ENCODE results near the gene GBX2. TPM values are rescaled to one million over a fixed set of nuclear protein-coding genes. Genes with fewer than 3 reads are reported as not detected.
A peak's percentile ranks its signal among the peaks of the same experiment; 100 is the strongest.

GBX2 gene
- total RNA-seq, 1 donor from 2014 or later = 1.8 TPM

DNA sequence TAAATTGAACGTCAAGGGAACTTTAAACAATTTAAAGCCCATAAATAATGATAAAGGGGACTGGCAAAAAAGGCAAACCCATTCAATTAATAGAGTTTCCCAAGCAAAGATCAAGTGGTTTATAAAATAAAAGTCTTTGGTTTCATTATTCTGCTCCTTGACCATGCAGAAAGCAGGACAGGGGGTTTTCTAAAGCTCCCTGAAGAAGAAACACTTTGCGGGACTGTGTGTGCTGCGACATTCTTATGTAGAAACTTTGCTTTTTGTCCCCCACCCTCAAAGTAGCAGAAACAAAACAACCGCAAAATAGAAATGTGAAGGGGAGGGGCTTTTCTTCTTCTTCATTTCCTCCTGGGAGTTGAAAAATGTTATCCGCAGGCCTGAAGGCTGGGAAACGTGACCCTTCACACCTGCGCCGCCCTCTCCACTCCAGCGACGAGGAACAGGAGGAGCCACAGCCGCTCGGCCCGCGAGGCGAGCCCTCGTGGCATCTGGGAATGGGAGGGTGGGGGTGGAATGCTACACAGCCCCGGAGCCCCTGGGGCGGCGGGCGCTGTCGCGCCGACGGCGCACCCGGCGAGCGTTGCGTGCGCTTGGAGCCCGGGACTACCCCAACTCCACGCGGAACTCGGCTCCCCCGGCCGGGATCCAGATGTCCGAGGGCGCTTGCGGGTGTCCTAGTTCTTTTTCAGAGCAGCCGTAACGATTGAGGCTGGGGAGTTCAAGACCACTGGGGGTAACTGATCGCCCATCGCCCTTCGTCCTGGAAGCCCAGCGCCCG lies 4.3 kb upstream of the GBX2 start:
- H3K79me2 ChIP-seq (ENCODE audit: insufficient read depth, low read length) = no peaks in the 10 kb centered on the region
- H3K4me1 ChIP-seq (ENCODE audit: insufficient read depth, low read length) = peaks cover 27% of the 10 kb centered on the region
- H3K9me3 ChIP-seq (ENCODE audit: insufficient read depth, low read depth, low read length) = no peaks in the 10 kb centered on the region
- H3K27me3 ChIP-seq (ENCODE audit: insufficient read depth, low read length) = peaks cover 52% of the 10 kb centered on the region
- no peak for FAIRE-seq
- H3K36me3 ChIP-seq (ENCODE audit: insufficient read depth, low read length) = no peaks in the 10 kb centered on the region
- Mint-ChIP-seq H3K27me3 (ENCODE audit: low read depth, unreplicated experiment) (peaks cover 44% of the 10 kb centered on the region), H3K4me3 (ENCODE audit: unreplicated experiment) (no peak overlapping the region), H3K36me3 (ENCODE audit: low read depth, unreplicated experiment) (peaks cover 3% of the 10 kb centered on the region), H3K9me3 (ENCODE audit: unreplicated experiment) (peaks cover 29% of the 10 kb centered on the region), H3K27ac (ENCODE audit: unreplicated experiment) (peak overlapping the region; percentile 15), H3K4me1 (ENCODE audit: low read depth, unreplicated experiment) (peaks cover 10% of the 10 kb centered on the region)
- H3K9ac ChIP-seq (ENCODE audit: low read length) = no peak overlapping the region
- TF ChIP-seq EZH2 (IDR thresholded peaks at IDR 0.05; ENCODE audit: insufficient read depth, low read length) = peak; percentile 83
- TF ChIP-seq, protein P1, sequence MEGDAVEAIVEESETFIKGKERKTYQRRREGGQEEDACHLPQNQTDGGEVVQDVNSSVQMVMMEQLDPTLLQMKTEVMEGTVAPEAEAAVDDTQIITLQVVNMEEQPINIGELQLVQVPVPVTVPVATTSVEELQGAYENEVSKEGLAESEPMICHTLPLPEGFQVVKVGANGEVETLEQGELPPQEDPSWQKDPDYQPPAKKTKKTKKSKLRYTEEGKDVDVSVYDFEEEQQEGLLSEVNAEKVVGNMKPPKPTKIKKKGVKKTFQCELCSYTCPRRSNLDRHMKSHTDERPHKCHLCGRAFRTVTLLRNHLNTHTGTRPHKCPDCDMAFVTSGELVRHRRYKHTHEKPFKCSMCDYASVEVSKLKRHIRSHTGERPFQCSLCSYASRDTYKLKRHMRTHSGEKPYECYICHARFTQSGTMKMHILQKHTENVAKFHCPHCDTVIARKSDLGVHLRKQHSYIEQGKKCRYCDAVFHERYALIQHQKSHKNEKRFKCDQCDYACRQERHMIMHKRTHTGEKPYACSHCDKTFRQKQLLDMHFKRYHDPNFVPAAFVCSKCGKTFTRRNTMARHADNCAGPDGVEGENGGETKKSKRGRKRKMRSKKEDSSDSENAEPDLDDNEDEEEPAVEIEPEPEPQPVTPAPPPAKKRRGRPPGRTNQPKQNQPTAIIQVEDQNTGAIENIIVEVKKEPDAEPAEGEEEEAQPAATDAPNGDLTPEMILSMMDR (IDR thresholded peaks at IDR 0.05; ENCODE audit: insufficient read depth, low read depth, low read length) = no peak
- H4K20me1 ChIP-seq (ENCODE audit: insufficient read depth, low read length) = no peaks in the 10 kb centered on the region
- H3K4me3 ChIP-seq (ENCODE audit: insufficient read depth, low read depth, low read length) = no peak overlapping the region
- H2AFZ ChIP-seq (ENCODE audit: low read depth, low read length) = no peak overlapping the region
- peak overlapping the region; percentile 48 for H3K4me2 ChIP-seq (ENCODE audit: low read length)
- DNase-seq (ENCODE audit: low read depth) = no peak
- no peak overlapping the region for H3K27ac ChIP-seq (ENCODE audit: low read depth, low read length)

GRCh38 chr2:236171680-236172254 lies 3.6 kb upstream of the GBX2 start:
- FAIRE-seq (no peak), DNase-seq (ENCODE audit: low read depth) (no peak)
- H3K4me1 ChIP-seq (ENCODE audit: insufficient read depth, low read length) = peaks cover 27% of the 10 kb centered on the region
- no peaks in the 10 kb centered on the region for H3K36me3 ChIP-seq (ENCODE audit: insufficient read depth, low read length)
- H3K27ac ChIP-seq (ENCODE audit: low read depth, low read length) = no peak overlapping the region
- H3K4me3 Mint-ChIP-seq (ENCODE audit: unreplicated experiment) = no peak overlapping the region
- no peak overlapping the region for H2AFZ ChIP-seq (ENCODE audit: low read depth, low read length)
- H3K27me3 Mint-ChIP-seq (ENCODE audit: low read depth, unreplicated experiment) = peaks cover 46% of the 10 kb centered on the region
- no peak overlapping the region for H3K4me3 ChIP-seq (ENCODE audit: insufficient read depth, low read depth, low read length)
- no peaks in the 10 kb centered on the region for H3K9me3 ChIP-seq (ENCODE audit: insufficient read depth, low read depth, low read length)
- no peaks in the 10 kb centered on the region for H4K20me1 ChIP-seq (ENCODE audit: insufficient read depth, low read length)
- H3K9ac ChIP-seq (ENCODE audit: low read length) = no peak overlapping the region
- peaks cover 54% of the 10 kb centered on the region for H3K27me3 ChIP-seq (ENCODE audit: insufficient read depth, low read length)
- peaks cover 30% of the 10 kb centered on the region for H3K9me3 Mint-ChIP-seq (ENCODE audit: unreplicated experiment)
- peak; percentile 50 for TF ChIP-seq EZH2 (IDR thresholded peaks at IDR 0.05; ENCODE audit: insufficient read depth, low read length)
- TF ChIP-seq, protein P1 (IDR thresholded peaks at IDR 0.05; ENCODE audit: insufficient read depth, low read depth, low read length) = no peak
- peaks cover 3% of the 10 kb centered on the region for H3K36me3 Mint-ChIP-seq (ENCODE audit: low read depth, unreplicated experiment)
- peak overlapping the region; percentile 15 for H3K27ac Mint-ChIP-seq (ENCODE audit: unreplicated experiment)
- H3K79me2 ChIP-seq (ENCODE audit: insufficient read depth, low read length) = peaks cover 2% of the 10 kb centered on the region
- peaks cover 11% of the 10 kb centered on the region for H3K4me1 Mint-ChIP-seq (ENCODE audit: low read depth, unreplicated experiment)
- H3K4me2 ChIP-seq (ENCODE audit: low read length) = peak overlapping the region; percentile 48
